Measurements from ENCODE around the gene GALNT12.
A peak's percentile ranks its signal among the peaks of the same experiment; 100 is the strongest.

Gene GALNT12

DNA sequence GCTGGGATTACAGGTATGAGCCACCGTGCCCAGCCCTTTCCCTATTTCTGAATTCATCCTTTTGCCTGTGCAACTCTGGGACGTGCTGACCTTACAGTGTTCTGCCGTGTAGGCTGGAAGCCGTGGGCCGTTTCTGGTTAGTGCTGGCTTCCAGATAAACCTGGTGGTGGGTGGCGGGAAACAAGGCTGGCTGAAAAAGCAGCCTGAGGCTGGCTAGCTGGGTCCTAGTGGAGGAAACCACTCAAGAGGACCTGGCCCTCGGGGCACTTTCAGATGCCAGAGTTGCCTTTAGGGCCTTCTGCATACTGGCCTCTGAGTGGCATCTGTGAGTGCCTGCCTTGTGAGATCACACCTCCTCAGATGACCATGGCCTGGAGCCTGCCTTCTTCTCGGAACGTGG lies 26.9 kb downstream of the GALNT12 start:
- no peak for DNase-seq

DNA sequence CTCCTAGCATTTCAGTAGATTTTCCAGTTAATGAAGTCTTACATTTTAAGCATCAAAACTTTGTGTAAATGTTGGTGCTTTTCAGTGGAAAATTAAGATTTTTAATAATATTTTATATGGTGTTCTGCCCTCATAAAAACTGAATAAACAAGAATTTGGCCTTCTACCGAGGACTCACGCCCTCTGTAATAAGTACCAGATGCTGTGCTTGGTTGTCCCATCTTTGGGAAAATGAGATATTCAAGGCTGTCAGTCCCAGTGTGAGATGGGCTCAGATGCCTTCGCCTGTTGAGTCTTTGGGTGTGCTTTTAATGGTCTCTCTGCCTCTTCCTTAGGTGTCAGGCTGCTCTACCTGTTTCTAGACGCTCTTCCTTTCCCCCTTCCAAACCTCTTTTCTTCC lies 28.7 kb downstream of the GALNT12 start:
- no peak for DNase-seq

DNA sequence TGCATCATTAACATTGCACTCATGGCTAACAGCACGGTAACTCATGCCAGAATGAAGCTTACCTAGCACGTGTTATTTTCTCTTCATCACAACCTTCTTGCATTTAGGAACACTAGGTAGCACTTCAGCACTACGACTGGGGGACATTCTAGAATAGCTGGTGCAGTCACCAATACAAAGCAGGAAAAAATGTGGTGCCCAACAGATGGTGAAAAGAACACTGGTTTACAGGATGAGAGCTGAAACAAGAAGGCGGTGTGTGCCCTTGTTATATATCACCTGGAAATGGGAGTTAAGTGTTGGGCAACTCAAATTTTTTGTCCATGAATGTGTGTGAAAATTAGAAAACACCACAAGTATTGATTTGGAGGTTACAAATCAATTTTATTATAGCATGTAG lies 30.0 kb downstream of the GALNT12 start:
- DNase-seq = no peak

DNA sequence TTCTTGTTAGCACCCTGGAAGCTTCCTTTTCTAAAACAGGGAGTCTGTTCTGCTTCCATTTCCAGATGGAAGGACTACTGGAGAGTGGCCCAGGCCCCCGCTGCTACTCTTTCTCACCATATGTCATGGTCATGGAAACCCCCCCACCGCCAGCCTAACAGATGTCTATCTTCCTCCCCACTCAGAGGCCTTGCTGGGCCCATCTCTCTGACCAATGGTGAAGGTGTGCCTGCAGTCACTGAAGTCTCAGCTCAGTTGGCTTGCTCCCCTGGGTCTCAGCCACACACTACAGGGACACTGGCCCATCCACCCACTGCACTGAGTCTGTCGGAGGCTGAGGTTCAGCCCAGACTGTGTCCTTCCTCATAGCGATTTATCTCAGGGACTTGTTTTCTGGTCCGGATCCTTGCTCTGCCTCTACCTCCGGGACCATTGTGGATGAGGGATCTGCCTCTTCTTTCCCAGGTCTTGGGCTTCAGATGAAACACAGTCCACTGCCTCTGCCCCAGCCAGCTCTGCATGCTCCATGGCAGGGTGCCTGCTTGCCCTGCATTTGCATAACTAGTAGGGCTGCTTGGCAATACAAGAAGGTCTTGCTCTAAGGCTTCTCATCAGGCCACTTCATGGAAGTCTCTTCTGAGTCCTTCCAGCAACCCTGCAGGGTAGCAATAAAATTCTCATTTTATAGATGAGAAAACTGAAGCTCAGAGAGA lies 30.8 kb downstream of the GALNT12 start:
- no peak for DNase-seq

- DNase-seq = no peak
These were observed 31.5 kb downstream of the GALNT12 start for GRCh38 chr9:98838868-98839565.

DNA sequence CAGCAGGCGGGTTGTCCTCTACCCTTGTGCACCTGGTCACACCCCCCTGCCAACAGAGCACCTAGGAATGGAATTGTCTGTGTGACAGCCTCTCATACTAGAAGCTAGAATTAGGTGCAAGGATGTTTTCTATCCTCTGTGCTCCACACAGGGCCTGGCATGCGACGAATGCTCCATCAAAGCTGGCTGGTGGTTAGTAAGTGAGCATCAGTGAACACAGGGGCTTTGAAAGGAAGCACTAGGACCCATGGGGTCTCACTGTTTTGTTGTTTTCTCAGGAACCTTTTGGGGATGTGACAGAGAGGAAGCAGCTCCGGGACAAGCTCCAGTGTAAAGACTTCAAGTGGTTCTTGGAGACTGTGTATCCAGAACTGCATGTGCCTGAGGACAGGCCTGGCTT lies 32.3 kb downstream of the GALNT12 start:
- DNase-seq = no peak

DNA sequence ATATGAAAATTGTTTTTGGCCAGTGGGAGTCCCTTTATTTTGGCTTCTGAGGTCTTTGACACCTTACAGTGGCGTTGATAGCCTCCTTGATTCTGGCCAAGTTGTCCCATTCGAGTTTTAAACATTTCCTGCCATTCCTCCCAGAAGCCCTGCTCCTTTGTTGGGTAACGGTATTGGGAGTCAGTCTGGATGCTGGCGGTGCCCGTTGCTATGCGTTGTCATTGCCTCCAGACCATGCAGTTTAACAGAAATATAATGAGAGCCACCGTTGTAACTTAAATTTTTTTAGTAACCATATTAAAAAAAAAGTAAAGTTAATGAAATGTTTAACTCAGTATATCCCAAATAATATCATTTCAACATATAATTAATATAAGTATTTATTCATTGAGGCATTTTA lies 35.0 kb downstream of the GALNT12 start:
- DNase-seq = no peak

GRCh38 chr9:98846081-98846480 lies 38.6 kb downstream of the GALNT12 start:
- DNase-seq = no peak

DNA sequence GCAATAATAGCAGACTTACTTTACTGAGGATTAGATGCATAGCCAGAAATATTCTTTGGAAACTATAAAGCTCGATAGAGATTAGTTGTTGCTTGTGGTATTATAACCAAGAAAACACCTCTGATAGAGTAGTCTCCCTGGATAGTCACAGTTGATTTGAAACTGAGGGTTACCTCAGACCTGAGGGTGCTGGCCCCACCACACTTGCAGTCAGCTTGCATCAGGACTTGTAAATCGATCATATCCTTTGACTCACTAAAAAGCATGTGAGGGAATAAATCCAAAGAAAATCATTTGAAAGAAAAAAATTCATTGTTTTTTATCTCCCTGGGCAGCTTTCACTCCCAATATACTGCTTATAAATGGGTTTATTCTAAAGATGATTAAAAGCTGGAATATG lies 39.4 kb downstream of the GALNT12 start:
- DNase-seq = no peak

DNA sequence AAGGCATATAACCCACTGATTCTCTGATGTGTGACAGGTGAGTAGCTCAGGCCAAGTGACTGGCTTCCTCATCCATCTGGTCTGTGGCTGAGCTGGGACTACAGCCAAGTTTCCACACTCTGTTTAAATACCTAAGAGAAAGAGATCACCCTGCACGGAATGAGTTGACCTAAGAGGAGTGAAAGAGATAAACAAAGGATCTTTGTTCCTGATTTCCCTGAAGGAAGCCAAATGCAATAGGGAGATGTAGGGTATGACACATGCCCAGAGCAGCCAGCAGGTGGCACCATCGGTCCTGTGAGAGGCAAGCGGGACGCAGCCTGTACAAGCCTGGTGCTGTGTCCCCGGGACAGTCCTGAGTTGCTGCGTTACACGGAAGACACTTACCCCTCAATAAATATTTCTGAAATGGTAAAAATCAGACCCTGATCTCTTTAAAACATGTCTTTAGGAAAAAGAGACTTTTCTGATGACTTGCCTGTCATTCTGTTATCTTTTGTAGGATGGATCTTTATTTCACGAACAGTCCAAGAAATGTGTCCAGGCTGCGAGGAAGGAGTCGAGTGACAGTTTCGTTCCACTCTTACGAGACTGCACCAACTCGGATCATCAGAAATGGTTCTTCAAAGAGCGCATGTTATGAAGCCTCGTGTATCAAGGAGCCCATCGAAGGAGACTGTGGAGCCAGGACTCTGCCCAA lies 41.1 kb downstream of the GALNT12 start:
- peak; percentile 81 for DNase-seq

DNA sequence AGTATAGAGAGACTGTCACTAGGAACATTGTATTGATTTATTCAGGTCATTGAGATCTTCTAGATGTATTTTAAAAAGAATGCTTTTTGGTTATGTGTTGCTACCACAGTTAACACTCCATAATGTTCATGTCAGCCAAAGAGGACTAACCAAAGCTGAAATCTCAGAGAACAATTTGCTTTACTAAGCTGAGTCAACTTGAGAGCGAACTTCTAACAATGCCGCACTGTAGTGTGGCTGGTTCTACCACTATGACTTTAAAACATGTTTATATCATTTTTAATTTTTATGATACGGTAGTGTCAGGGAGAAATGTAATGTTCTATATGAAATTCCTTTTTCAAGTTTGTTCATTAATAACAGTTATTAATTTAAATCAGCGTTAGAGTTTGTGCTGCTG lies 42.1 kb downstream of the GALNT12 start:
- DNase-seq = no peak

DNA sequence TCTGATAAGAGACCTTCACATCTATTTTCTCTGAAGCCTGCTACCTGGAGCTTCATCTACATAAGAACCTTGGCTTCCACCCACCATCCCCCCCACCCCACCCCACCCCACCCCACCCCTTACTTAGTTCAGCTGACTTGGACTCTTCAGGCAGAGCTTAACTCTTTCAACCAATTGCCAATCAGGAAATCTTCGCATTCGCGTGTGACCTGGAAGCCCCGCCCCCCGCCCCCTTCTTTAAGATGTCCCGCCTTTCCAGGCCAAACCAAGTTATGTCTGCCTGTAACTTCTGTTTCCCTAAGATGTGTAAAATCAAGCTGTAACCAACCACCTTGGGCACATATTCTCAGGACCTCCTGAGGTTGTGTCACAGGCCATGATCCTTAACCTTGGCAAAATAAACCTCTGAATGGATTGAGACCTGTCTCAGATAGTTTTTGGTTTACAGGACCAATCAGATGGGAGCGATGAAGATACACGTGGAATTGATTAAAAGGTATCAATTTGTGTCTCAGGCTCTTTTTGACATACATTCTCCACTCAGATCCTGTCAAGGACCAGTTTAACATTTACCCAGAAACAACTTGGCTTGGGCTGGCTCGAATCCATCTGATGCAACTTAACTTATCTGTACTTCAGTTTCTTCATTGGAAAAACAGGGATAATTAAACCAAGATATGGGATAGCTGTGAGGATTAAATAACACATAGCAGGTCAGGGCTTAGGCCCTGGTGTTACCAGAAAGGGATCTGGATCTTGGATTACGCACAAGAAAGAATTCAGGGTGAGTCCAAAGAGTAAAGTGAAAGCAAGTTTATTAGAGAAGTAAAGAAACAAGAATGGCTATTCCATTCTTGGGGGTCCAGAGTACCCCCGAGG lies 43.6 kb downstream of the GALNT12 start:
- no peak for DNase-seq

- DNase-seq = no peak
These were observed 44.4 kb downstream of the GALNT12 start for GRCh38 chr9:98851730-98852459.

- DNase-seq = no peak
These were observed 44.9 kb downstream of the GALNT12 start for GRCh38 chr9:98852460-98852734.

DNA sequence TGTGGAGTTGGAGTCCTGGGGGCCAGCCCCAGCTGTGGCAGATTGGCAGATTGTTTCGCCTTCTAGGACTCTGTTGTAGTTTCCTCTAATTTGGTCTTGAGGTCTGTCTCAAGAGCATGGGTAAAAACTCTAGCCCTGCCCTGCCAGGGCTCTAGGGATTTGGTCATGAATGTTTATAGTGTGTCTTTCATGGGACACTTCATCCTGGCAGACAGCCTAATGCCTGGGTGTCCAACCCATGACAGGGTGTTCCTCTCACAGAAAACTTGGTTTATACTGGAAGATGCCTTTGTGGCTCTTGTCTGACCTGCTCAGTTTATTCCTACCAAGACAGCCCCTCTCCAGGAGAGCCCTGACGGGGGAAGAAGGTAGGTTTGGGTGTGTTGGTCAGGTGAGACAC lies 45.5 kb downstream of the GALNT12 start:
- DNase-seq = no peak

DNA sequence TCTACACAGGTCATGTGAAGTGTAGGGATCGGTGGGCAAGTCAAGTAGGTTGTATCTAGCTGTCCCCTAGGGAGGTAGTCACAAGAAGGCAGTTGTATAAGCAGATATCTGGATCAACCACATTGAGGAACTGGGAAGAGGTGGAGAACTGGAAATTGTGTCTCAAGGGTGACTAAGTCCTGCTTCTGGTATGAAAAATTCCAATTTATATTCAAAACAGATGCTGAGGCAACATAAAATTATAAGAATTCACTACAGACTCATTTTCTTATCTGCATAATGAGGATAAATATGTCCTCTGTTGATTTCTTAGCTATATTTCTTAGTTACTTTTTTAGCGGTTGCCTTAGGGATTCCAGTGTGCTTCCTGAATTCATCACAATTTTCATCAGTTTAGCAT lies 46.8 kb downstream of the GALNT12 start:
- DNase-seq = no peak

DNA sequence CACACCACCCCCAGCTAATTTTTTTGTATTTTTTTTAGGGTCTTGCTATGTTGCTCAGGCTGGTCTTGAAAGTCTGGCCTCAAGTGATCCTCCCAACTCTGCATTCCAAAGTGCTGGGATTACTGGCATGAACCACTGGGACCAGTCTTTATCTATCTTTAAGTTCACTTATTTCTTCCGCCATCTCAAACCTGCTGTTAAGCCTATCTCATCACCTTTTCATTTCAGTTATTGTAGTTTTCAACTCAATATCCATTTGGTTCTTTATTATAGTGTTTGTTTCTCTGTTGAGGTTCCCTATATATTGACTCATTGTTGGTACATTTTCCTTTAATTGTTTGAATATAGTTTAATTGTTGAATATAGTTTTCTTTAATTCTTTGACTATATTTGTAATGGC lies 48.1 kb downstream of the GALNT12 start:
- no peak for DNase-seq

- DNase-seq = no peak
These were observed 49.5 kb downstream of the GALNT12 start for GRCh38 chr9:98856982-98857381.

DNA sequence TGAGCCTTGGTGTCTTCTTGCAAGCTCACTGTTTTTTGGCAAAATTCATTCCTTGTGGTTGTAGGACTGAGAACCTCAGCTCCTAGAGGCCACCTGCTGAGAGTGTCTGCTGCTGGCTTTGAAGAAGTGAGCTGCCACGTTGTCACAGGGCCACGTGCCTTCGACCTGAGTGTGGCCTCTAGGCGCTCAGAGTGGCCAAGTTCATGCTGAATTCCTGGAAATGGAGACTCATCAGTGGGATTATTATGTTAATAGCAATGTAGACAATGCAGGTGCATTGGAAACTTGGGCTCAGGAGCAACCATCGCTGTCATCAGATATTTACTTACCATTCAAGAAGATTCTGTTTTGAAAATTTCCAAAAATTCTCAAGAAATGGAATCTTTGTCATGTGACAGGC lies 52.5 kb downstream of the GALNT12 start:
- DNase-seq = no peak

- DNase-seq = no peak
These were observed 53.4 kb downstream of the GALNT12 start for GRCh38 chr9:98860871-98861293.

DNA sequence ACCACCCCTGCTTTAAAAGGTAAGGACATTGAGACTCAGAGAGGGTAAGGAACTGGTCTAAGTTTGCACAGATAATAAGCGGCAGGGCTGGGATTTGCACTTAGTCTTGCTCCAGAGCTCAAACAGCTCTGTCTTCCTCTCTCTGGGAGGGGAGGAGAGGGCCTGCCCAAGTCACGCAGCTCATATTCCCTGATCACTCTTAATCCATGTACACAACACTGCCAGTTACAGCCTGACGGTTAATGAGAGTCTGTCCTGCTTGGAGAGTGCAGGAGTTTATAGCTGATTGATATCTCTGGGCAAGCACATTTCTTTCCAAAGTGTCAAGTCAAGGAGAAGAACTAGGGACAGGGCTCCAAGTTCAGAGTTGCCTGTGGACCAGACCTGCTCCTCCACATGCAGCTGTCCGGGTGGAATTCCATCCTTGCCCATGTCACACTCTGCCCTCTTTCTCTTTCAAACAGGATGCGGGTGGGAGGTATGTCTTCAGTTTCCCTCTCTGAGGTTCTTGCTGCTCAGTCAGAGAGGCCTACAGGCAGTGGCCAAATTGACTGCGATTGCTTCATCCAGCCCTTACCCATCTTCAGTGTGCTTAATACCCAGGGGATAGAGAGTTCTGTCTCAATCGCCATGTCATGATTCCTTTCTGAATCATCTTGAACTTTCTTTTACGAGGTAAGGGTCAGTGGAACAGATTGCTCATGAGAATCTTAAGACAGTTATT lies 54.5 kb downstream of the GALNT12 start:
- no peak for DNase-seq

DNA sequence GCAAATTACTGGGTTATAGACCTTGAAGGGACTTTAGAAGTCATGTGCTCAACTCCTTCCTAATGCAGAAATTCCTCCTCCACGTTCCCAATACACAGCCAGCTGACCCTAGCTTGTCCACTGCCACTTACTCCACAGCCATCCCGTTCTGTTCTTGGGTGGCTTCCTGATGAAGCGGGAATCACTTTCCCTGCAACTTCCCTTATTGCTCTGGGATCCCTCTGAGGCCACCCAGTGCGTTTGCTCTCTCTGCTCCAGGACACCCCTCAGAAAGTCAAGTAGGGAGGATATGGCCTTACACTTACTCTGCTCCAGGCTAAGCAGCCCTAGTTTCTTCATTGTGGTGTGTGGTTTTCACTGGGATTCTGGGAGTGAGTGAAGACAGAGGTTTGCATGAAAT lies 55.5 kb downstream of the GALNT12 start:
- DNase-seq = no peak
